Transverse colon (tissue), 4 donors: ENCODE measurements around the gene DPP7. TPM values are rescaled to one million over a fixed set of nuclear protein-coding genes. Genes with fewer than 3 reads are reported as not detected.
A peak's percentile ranks its signal among the peaks of the same experiment; 100 is the strongest.

Experiments used
- DNase-seq: peaks from one replicate; pipeline ENCODE4 v3.0.0-alpha.2; 2019
- H3K27ac ChIP-seq, 4 donors: fragments of 200-600 bp; sonication (generic); 2 replicates each; pipeline ENCODE4 v1.5.1; 2016 to 2018; ENCODE audit warnings: inconsistent platforms in 4 of 4
- H3K27me3 ChIP-seq: fragments of 200-600 bp; sonication (generic); 2 replicates; pipeline ENCODE4 v1.5.1; 2017; ENCODE audit warnings: inconsistent platforms
- H3K36me3 ChIP-seq, 4 donors: fragments of 200-600 bp; sonication (generic); 2 replicates each; pipeline ENCODE4 v1.5.1; 2017 to 2019; ENCODE audit warnings: inconsistent platforms in 4 of 4
- H3K4me1 ChIP-seq, 4 donors: fragments of 200-600 bp; sonication (generic); 2 replicates each; pipeline ENCODE4 v1.5.1; 2017 to 2020; ENCODE audit warnings: inconsistent platforms in 4 of 4
- H3K4me3 ChIP-seq, 4 donors: fragments of 200-600 bp; sonication (generic); 1 replicate in 1 of 4; 2 replicates in 3 of 4; pipeline versions ENCODE4 v1.5.1 to v1.6.1; 2017 to 2019; ENCODE audit warnings: inconsistent platforms in 4 of 4
- H3K9me3 ChIP-seq, 2 donors: fragments of 200-600 bp; sonication (generic); 2 replicates each; pipeline ENCODE4 v1.5.1; 2017 to 2019; ENCODE audit warnings: inconsistent platforms in 2 of 2
- CTCF ChIP-seq, 5 experiments: fragments of 200-600 bp in 3 of 5; fragments of 450-650 bp in 2 of 5; sonication (generic) in 3 of 5; IDR thresholded peaks; 1 replicate in 2 of 5; 2 replicates in 3 of 5; pipeline ENCODE4 v1.5.1; 2016 to 2017; ENCODE audit warnings: antibody characterized with exemption in 5 of 5, inconsistent platforms in 3 of 5, mild to moderate bottlenecking in 2 of 5, moderate library complexity in 1 of 5
- EP300 ChIP-seq: sonication (generic); formaldehyde crosslinking; IDR thresholded peaks from one replicate; pipeline ENCODE4 v1.6.1; 2017; ENCODE audit warnings: antibody characterized with exemption, low read depth
- POLR2A ChIP-seq: fragments of 450-650 bp; IDR thresholded peaks from one replicate; pipeline ENCODE4 v1.6.1; 2016; ENCODE audit warnings: antibody characterized with exemption, mild to moderate bottlenecking, moderate library complexity
- POLR2AphosphoS5 ChIP-seq, 3 donors: sonication (generic); formaldehyde crosslinking; IDR thresholded peaks; one replicate each; pipeline ENCODE4 v1.6.1; 2016; ENCODE audit warnings: antibody characterized with exemption in 3 of 3
- WGBS, 2 donors: methylation state at CpG; one replicate each; pipeline ENCODE4 v1.1.5; 2018; ENCODE audit warnings: low coverage in 1 of 2; 5-methylcytosine and 5-hydroxymethylcytosine counted together
- in situ Hi-C, 4 donors: fragments of 200-750 bp; cut with MboI; loops; one replicate each; pipeline versions ENCODE4 v1.15.0 to v1.15.1; 2017; ENCODE audit warnings: low sequenced_read_pairs in 3 of 4, low pct_ligation_motif_present in 1 of 4, low pct_unique_long_range_greater_than_20kb in 1 of 4
- intact Hi-C: fragments of 100-400 bp; cut with DNase I; formaldehyde crosslinking; loops from one replicate; pipeline ENCODE4 v1.15.1; 2023; ENCODE audit warnings: low total_unique reads
- total RNA-seq, 4 donors: library from RNA; depleted of rRNA; stranded (reverse); fragments of >200 nt; gene quantifications; one replicate each; pipeline ENCODE4 v1.1.0, GENCODE V29; 2016

The DPP7 gene
- total RNA-seq, 4 donors from 2014 or later = 54.2 to 141 (median 103) TPM

- peak; percentile 54 for DNase-seq
- intact Hi-C loops (no loop called here), in situ Hi-C loops (no loop called here)
- WGBS, 2 donors = 0% methylated on average over 45 of the region's 58 CpGs; no CpG with 5 or more reads in 1 of the 2 donors
- Histone ChIP-seq H3K36me3 (no peaks in the 10 kb centered on the region), H3K27me3 (no peaks in the 10 kb centered on the region), H3K27ac (peak overlapping the region; percentile 94 to 99 (median 94)), H3K4me3 (peak overlapping the region; percentile 45 to 88 (median 64)), H3K9me3 (no peaks in the 10 kb centered on the region), H3K4me1 (peaks cover 13 to 33% (median 22%) of the 10 kb centered on the region in 4 donors)
- TF ChIP-seq POLR2AphosphoS5 (IDR thresholded peaks at IDR 0.05) = no peak
- TF ChIP-seq EP300 = no peak
- TF ChIP-seq CTCF (IDR thresholded peaks at IDR 0.05) = no peak
- TF ChIP-seq POLR2A = no peak
Observed at GRCh38 chr9:137085920-137086530, 28.5 kb downstream of the DPP7 start.

- 75 to 100% methylated on average over 1 to 9 of the region's 9 CpGs for WGBS, 2 donors
- in situ Hi-C loops = no loop called here
- H3K4me1 ChIP-seq = peaks cover 13 to 34% (median 23%) of the 10 kb centered on the region in 4 donors
- H3K4me3 ChIP-seq = no peak overlapping the region
- H3K27ac ChIP-seq = peak overlapping the region in 1 of 4 donors; percentile 58
- no peaks in the 10 kb centered on the region for H3K9me3 ChIP-seq
- TF ChIP-seq EP300 (no peak), POLR2AphosphoS5 (IDR thresholded peaks at IDR 0.05) (no peak), POLR2A (no peak), CTCF (IDR thresholded peaks at IDR 0.05) (no peak)
- intact Hi-C loops = no loop called here
- DNase-seq = no peak
- no peaks in the 10 kb centered on the region for H3K36me3 ChIP-seq
- H3K27me3 ChIP-seq = no peaks in the 10 kb centered on the region
Observed at GRCh38 chr9:137084526-137084925, 30.0 kb downstream of the DPP7 start.

- Histone ChIP-seq H3K9me3 (no peaks in the 10 kb centered on the region), H3K4me1 (peaks cover 17 to 45% (median 33%) of the 10 kb centered on the region in 4 donors), H3K27me3 (peaks cover 6% of the 10 kb centered on the region), H3K27ac (peak overlapping the region; percentile 54 to 60 (median 58)), H3K4me3 (no peak overlapping the region), H3K36me3 (no peaks in the 10 kb centered on the region)
- WGBS, 2 donors = 79 to 80% methylated on average over 1 to 12 of the region's 12 CpGs
- in situ Hi-C loops (no loop called here), intact Hi-C loops (no loop called here)
- DNase-seq = peak; percentile 42
- TF ChIP-seq CTCF (IDR thresholded peaks at IDR 0.05) = no peak
Observed at GRCh38 chr9:137083394-137084004, 31.0 kb downstream of the DPP7 start.

GRCh38 chr9:137082925-137083290 lies 31.6 kb downstream of the DPP7 start:
- H3K9me3 ChIP-seq = no peaks in the 10 kb centered on the region
- 73 to 85% methylated on average over 3 to 8 of the region's 8 CpGs for WGBS, 2 donors
- peaks cover 20 to 45% (median 37%) of the 10 kb centered on the region in 4 donors for H3K4me1 ChIP-seq
- H3K36me3 ChIP-seq = no peaks in the 10 kb centered on the region
- in situ Hi-C loops = no loop called here
- no peak for DNase-seq
- H3K4me3 ChIP-seq = no peak overlapping the region
- intact Hi-C loops = no loop called here
- peaks cover 12% of the 10 kb centered on the region for H3K27me3 ChIP-seq
- peak overlapping the region; percentile 13 to 58 (median 48) for H3K27ac ChIP-seq
- TF ChIP-seq POLR2AphosphoS5 (IDR thresholded peaks at IDR 0.05) = no peak
- TF ChIP-seq CTCF (IDR thresholded peaks at IDR 0.05) = no peak
- no peak for TF ChIP-seq POLR2A
- no peak for TF ChIP-seq EP300
